ENCODE measurements around the gene TRIO.

The TRIO gene

DNA sequence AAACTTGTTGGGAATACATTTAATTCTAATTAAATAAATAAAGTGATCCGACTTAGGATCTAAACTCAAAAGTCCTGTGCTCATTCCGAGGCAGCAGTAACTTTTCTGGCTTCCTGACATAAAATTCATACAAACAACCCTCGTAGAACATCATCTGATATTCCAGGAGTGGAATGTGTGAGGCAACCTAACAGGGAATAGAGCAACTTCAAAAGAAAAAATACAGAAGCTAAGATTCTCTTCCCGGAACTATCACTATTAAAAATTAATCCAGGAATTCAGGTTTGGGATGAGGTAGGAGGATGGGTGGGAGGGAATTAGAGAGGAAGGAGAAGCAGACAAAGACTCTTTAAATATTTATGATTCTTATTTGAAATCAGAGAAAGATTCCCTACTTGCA is 32.9 kb upstream of the TRIO start:
- no peak overlapping the region for H3K27ac ChIP-seq
- H3K27me3 ChIP-seq: no peaks in the 10 kb centered on the region
- peaks cover 0 to 9% (median 1%) of the 10 kb centered on the region in 4 donors for H3K4me1 ChIP-seq
- no peak for TF ChIP-seq CTCF (IDR thresholded peaks at IDR 0.05)
- DNase-seq: no peak
- H3K36me3 ChIP-seq: no peaks in the 10 kb centered on the region
- H3K9me3 ChIP-seq: no peaks in the 10 kb centered on the region
- intact Hi-C loops (cut with DNase I; ENCODE audit: low total_unique reads): no loop called here
- no peak overlapping the region for H3K4me3 ChIP-seq

DNA sequence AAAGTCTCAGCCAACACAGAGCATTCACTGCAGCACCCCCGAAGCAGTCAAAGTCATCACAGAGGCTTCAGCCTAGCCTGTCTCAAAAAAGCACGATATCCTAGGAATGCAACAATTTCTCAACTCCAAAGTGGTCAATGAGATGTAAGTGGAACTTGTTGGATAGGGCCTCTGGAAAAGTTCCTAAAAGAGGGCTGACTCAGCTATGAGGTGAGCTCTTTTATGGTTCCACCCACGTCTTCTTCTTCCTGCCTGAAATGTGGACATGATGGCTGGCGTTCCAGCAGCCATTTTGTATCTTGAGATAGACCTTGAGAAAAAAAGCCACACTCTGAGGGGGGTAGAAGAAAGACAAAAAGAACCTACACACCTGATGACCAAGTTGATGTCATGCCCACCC is 32.5 kb upstream of the TRIO start:
- Histone ChIP-seq H3K27me3 (no peaks in the 10 kb centered on the region), H3K27ac (no peak overlapping the region), H3K9me3 (no peaks in the 10 kb centered on the region), H3K4me3 (no peak overlapping the region), H3K36me3 (no peaks in the 10 kb centered on the region), H3K4me1 (peaks cover 0 to 9% (median 1%) of the 10 kb centered on the region in 4 donors)
- no peak for DNase-seq
- intact Hi-C loops (cut with DNase I; ENCODE audit: low total_unique reads): no loop called here
- no peak for TF ChIP-seq CTCF (IDR thresholded peaks at IDR 0.05)

DNA sequence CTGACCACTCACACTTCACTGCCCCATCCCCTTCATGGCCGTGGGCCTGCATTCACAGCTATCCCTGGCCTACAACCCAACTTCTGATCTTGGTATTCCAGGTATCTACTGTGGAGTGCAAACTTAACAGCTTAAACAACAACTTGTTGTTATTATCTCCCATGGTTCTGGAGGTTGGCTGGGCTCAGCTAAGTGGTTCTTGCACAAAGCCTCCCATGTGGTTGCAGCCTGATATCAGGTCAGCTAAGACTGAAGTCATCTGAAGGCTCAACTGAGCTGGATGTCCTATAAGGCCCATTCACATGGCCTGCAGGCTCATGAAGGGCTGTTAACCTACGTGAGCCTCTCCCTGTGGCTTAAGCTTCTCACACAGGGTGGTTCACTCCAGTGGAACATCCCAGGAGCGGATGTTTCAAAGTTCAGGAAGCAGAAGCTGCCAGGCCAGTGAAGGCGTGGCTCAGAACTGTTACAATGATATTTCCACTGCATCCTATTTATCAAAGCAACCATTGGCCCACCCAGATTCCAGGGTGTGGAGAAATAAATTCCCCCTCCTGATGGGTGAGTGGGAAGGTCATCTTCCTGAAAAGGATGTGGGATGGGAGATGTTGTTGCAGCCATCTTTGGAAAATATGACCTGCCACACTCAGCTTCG is 30.0 kb upstream of the TRIO start:
- H3K27me3 ChIP-seq: no peaks in the 10 kb centered on the region
- H3K9me3 ChIP-seq: no peaks in the 10 kb centered on the region
- no peak overlapping the region for H3K4me3 ChIP-seq
- H3K4me1 ChIP-seq: peaks cover 0 to 3% (median 0%) of the 10 kb centered on the region in 4 donors
- TF ChIP-seq CTCF (IDR thresholded peaks at IDR 0.05): no peak
- H3K27ac ChIP-seq: no peak overlapping the region
- no peak for DNase-seq
- H3K36me3 ChIP-seq: no peaks in the 10 kb centered on the region
- intact Hi-C loops (cut with DNase I; ENCODE audit: low total_unique reads): no loop called here

DNA sequence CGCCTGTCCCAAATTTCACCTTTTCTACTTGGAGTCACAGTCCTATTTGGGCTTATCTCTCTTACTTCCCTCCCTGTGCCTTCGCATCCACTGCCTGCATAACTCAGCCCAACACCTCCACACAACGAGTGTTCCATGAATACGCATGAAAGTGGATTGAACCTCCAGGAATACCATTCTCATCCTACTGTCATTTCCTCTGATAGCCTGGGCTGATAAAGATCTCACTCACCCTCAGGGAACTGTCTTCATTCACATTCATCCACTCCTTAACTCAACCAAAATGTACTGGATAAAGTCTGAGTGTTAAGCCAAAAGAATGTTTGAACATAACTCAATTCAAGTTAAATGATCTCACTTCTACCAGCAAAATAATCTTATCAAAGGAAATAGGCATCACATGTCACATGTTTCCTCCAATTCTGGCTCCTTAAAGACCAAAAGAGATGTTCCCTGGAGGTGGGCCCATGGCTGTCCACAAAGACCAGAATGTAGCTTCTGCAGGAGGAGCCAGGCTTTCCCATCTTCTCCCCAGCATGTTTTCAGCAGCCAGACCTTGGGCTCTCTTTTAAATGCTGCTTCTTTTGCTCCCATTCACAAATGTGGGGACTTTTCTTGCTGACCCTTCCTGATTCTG is 28.4 kb upstream of the TRIO start:
- DNase-seq: no peak
- H3K9me3 ChIP-seq: no peaks in the 10 kb centered on the region
- intact Hi-C loops (cut with DNase I; ENCODE audit: low total_unique reads): no loop called here
- no peak for TF ChIP-seq CTCF (IDR thresholded peaks at IDR 0.05)
- H3K4me3 ChIP-seq: no peak overlapping the region
- no peaks in the 10 kb centered on the region for H3K27me3 ChIP-seq
- no peak overlapping the region for H3K27ac ChIP-seq
- H3K4me1 ChIP-seq: no peaks in the 10 kb centered on the region
- no peaks in the 10 kb centered on the region for H3K36me3 ChIP-seq

- intact Hi-C loops (cut with DNase I; ENCODE audit: low total_unique reads): no loop called here
- H3K36me3 ChIP-seq: no peaks in the 10 kb centered on the region
Measured at GRCh38 chr5:14115323-14115895, 27.7 kb upstream of the TRIO start.

More at GRCh38 chr5:14115323-14115895, 27.7 kb upstream of the TRIO start:
- H3K27ac ChIP-seq: no peak overlapping the region
- H3K4me3 ChIP-seq: no peak overlapping the region
- no peak for DNase-seq
- no peaks in the 10 kb centered on the region for H3K27me3 ChIP-seq
- no peaks in the 10 kb centered on the region for H3K4me1 ChIP-seq
- no peak for TF ChIP-seq CTCF (IDR thresholded peaks at IDR 0.05)
- no peaks in the 10 kb centered on the region for H3K9me3 ChIP-seq
